NK-92 treated with Interleukin-12 subunit alpha and Interleukin-12 subunit beta, amount 100 ng/mL, for 24 hours (cell line): ENCODE measurements around the gene PKMYT1.

Experiments used
- DNase-seq: peaks from one replicate; lab custom pipeline; 2025; lab: John Stamatoyannopoulos, UW

The PKMYT1 gene

DNA sequence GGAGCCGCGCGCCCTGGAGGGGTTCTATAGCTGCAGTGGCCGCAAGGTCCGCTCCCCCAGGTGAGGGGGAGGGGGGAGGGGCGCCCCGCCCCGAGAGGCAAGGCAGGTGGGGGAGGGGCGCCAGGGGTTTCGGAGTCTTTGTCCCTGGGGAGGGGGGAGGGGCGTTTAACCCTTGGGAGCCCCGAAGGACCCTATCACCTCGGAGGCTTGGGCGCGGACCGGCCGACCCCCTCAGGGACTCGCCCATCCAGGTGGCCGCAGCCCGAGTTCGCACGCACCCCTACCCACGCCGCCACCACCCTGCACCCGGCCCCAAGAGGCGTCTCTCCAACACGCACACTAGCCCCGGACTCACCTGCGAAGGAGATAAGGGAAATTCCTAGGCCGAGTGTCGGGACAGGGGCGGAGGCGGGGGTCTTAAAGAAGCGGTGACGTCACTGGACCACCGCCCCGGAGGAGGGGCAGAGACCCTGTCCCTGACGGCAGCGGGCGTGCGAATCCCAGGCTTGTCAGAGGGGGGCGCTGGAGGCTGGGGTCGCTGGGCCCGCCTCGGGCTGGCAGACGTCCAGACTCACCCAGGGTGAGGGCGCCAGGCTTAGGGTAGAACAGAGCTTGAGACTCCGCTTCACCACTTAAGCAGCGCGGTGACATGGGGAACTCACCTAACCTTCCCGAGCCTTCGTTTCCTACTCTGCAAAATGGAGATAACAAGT lies 37.7 kb upstream of the PKMYT1 start, which contains the start of gene CLDN6:
CLDN6 (minus strand) TSS at position 390 of the 713 bp plus-strand sequence. CDS start 2,162 bp downstream, outside the sequence.
- DNase-seq = no peak

DNA sequence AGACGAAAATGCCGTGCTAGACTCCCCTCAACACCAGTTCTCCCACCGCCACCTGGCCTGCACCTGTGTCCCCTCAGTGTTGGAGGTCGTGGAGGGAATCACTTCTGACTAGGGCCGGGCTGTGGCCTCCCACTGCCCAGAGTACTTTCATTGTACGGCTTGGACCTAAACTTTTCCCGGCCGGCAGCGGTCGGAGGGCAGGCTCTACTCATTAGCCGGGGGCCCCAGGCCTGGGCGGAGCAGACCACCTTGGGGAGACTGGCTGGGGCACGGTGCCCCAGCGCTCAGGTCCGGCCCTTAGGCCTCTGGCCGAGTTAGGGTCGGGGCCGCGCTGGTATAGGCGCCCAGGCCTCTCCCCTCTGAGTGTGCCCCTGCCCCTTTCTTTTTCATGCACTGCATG lies 37.1 kb upstream of the PKMYT1 start:
- no peak for DNase-seq

- DNase-seq = no peak
Measured at GRCh38 chr16:3015865-3016521, 35.7 kb upstream of the PKMYT1 start.

- DNase-seq = no peak
Measured at GRCh38 chr16:3014971-3015370, 34.7 kb upstream of the PKMYT1 start.

- no peak for DNase-seq
Measured at GRCh38 chr16:3013998-3014690, 33.9 kb upstream of the PKMYT1 start.

GRCh38 chr16:3013491-3013951 lies 33.3 kb upstream of the PKMYT1 start:
- DNase-seq = no peak

- no peak for DNase-seq
Measured at GRCh38 chr16:3012828-3013420, 32.7 kb upstream of the PKMYT1 start, which contains the start of gene CLDN9. Gene CLDN9, plus strand, starts transcription at chr16:3012923. Its CDS starts 440 bp downstream, at chr16:3013363.

DNA sequence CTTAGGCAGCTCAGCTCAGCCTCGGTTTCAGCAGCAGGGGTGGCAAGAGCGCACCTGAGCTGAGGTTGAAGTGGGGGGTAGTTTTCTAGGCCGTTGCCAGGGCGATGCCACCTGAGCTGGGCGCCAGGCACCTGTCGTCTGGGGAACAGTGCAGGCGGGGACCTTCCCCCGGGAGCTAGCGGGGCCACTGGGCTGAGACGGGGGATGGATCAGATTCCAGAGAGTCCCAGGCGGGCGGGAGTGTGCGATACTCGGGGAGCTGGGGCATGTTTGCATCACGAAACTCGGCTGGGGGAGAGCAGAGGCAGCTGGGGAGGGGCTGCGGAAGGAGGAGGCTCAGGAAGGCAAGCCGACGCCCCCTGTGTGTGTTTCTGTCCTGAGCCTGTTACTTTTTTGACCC lies 32.0 kb upstream of the PKMYT1 start:
- DNase-seq = no peak

DNA sequence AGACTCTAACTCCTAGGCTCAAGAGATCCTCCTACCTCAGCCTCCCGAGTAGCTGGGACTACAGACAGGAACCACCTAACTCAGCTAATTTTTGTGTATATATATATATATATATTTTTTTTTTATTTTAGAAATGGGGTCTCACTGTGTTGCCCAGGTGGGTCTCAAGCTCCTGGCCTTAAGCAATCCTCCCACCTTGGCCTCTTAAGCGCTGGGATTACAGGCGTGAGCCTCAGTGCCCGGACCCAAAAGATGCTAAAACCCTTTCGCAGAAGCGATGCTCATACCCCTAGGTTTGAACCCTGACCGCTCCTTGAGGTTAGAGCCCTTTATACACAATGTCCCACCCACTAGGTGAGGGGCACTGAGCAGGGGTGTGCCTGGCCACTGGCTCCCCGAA lies 30.3 kb upstream of the PKMYT1 start:
- no peak for DNase-seq

DNA sequence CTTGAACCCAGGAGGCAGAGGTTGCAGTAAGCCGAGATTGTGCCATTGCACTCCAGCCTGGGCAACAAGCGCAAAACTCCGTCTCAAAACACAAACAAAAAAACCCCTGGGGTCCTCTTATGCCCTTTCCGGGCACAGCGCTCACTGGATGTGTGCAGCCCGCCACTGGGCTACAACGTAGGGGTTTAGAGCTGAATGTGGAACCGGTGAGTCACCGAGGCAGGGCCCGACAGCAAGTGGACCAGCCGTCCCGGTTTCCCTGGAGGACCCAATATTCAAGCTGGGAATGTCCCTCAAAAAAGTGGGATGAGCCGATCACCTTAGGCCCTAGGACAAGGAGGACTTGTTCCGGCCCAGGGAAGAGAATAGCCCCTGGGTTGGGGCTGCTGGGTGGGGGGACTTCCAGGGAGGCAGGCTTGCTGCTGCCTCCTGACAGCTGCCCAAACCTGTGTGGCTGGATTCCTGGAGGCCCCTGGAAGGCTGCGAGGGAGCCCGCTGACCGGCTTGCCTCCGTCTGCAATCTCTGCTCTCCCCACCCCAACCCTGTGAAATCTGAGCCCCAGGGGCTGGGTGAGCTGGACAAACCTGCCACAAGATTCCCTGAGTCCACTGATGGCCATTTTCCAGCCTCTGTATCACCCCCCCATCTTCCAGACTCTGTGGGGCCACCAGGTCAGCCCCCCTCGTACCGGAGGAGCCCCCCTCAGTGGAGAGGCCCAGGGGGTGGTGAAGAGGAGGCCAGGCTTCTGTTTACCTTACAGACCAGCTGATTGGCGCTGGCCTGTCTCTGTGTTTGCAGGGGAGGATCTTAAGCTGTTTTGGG lies 29.5 kb upstream of the PKMYT1 start:
- no peak for DNase-seq

DNA sequence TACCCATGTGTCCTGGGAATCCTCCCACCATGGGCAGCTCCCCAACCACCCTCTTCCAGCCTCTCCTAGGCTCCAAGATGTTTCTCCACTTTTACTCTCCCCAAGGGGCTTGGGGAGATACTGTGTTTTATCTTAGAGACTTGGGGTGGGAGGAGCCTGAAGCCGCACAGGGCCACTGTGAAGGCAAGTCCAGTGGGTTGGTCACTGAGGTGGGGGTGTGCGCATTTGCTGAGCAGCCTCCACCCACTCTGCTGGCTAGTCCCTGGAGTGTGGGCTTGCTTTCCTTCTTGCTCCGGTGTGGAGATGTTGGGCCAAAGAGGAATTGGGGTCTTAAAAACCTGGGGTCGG lies 28.4 kb upstream of the PKMYT1 start:
- no peak for DNase-seq

- DNase-seq = no peak
Measured at GRCh38 chr16:3007957-3008689, 27.9 kb upstream of the PKMYT1 start.

GRCh38 chr16:3007059-3007956 lies 27.1 kb upstream of the PKMYT1 start:
- no peak for DNase-seq

DNA sequence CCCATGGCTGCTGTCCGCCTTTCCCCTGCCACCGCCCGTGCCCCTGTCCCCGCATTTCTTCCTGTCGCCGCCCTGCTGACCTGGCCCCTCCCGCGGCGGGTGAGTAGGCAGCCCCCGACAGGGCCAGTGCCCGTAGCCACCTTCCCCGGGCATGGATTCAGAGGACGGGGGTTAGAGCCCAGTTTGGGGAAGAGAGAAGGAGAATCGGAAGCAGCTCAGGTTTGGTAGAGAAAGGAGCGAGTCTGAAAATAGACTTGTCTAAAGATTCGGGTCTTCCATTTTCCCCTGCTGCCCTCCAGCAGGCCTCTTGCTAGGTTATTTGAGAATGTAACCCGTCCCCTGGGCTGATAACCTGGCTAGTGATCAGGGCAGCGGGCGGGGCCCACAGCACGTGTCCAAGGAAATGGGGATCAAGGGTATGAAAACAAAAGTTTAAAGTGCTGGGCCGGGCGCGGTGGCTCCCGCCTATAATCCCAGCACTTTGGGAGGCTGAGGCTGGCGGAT lies 24.6 kb upstream of the PKMYT1 start:
- no peak for DNase-seq

GRCh38 chr16:3004319-3004718 lies 24.1 kb upstream of the PKMYT1 start:
- DNase-seq = no peak

DNA sequence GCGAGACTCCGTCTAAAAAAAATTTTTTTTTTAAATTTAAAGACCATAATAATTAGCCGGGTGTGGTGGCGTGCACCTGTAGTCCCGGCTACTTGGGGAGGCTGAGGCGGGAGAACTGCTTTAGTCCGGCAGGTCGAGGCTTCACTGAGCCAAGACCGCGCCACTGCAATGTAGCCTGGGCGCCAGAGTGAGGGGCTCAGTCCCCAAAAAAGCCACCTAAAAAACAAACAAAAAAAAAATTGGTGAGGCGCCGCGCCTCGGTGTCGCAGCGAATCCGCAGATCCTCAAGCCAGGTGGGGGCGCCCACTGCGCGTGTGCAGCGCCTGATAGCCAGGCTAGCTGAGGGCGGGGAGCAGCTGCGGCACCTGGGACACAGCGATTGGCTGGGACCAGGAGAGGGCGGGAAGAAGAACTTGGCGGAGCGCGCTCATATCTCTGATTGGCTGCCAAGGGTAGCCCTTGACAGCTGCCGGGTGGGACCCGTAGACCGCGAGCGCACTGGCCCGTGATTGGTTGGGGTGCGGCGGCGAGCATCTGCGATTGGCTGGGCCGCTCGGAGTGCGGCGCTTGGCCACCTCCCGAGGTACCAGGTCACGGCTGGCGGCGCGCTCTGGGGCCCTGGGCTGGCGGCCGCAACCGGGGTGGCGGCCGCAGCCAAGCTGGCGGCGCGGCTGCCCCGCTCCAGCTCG lies 23.5 kb upstream of the PKMYT1 start:
- DNase-seq = peak; percentile 85

- DNase-seq = no peak
Measured at GRCh38 chr16:3001316-3001715, 21.1 kb upstream of the PKMYT1 start.

- DNase-seq = no peak
Measured at GRCh38 chr16:3000540-3000939, 20.3 kb upstream of the PKMYT1 start.

DNA sequence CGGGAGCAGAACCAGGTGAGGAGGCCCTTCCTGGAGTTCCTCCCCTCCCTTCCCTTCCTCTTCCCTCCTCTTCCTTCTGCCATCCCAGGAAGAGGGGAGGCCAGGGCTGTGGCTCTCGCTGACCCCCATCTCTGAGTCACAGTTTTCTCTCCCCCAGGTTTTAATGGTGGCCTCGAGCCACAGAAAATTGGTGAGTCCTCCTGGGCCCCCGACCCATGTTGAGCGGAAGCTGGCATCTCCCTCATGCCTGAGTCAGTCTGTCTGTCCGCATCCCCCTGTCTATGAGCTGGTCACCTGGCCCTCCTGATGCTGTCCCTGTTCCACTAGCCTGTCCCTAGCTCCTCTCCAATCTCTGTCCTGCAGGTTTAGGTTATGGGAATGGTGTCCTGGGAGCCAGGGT lies 19.7 kb upstream of the PKMYT1 start:
- DNase-seq = no peak
